B cell (primary cell): Measurements from ENCODE around the gene ABCA6.

ENCODE experiments used
- EZH2 ChIP-seq: IDR thresholded peaks from 2 replicates; pipeline ENCODE4 v1.6.1; 2012; ENCODE audit warnings: borderline replicate concordance, low read depth, mild to moderate bottlenecking, moderate library complexity, low read length; ENCODE audit not compliant: insufficient read depth, poor library complexity, severe bottlenecking
- TF ChIP-seq, protein P1 (sequence below): fragments of 200-600 bp; IDR thresholded peaks from one replicate; pipeline ENCODE4 v1.8.0; 2022; ENCODE audit warnings: antibody characterized with exemption, mild to moderate bottlenecking

DNA sequence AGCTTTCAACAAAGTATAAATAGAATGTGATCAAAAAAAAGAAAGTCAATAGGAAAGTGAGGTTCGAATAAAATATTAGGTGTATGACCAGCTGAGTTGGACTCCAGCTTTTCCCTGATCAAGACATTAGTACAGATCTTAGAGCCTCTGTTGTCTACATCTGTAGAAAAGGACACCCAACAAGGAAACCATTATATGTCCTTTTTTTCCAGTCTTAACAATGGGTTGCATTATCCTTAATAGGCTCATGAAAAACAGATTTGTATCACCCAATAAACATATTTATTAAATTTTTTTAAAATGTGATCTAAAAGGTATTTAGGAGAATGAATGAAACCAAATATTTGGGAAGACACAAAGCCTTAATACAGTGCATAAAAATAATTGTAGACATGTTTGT, 18.1 kb downstream of the ABCA6 start:
- TF ChIP-seq, protein P1, sequence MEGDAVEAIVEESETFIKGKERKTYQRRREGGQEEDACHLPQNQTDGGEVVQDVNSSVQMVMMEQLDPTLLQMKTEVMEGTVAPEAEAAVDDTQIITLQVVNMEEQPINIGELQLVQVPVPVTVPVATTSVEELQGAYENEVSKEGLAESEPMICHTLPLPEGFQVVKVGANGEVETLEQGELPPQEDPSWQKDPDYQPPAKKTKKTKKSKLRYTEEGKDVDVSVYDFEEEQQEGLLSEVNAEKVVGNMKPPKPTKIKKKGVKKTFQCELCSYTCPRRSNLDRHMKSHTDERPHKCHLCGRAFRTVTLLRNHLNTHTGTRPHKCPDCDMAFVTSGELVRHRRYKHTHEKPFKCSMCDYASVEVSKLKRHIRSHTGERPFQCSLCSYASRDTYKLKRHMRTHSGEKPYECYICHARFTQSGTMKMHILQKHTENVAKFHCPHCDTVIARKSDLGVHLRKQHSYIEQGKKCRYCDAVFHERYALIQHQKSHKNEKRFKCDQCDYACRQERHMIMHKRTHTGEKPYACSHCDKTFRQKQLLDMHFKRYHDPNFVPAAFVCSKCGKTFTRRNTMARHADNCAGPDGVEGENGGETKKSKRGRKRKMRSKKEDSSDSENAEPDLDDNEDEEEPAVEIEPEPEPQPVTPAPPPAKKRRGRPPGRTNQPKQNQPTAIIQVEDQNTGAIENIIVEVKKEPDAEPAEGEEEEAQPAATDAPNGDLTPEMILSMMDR: no peak
- TF ChIP-seq EZH2: no peak
